ENCODE measurements around the gene GLT6D1.

Gene GLT6D1

GRCh38 chr9:135660407-135660806 is 21.1 kb upstream of the GLT6D1 start:
- Histone ChIP-seq H3K4me3 (replicated peaks; ENCODE audit: insufficient read depth, low read length) (no peak overlapping the region), H3K27me3 (ENCODE audit: insufficient read depth, poor library complexity, severe bottlenecking) (no peaks in the 10 kb centered on the region), H3K27ac (replicated peaks) (no peak overlapping the region)
- no peak for TF ChIP-seq POLR2AphosphoS5 (IDR thresholded peaks at IDR 0.05; ENCODE audit: low read depth)
- TF ChIP-seq SPI1 (IDR thresholded peaks at IDR 0.05; ENCODE audit: borderline replicate concordance, low read depth), result no peak
- TF ChIP-seq CTCF (IDR thresholded peaks at IDR 0.05; ENCODE audit: insufficient read depth, low read length), result no peak
- TF ChIP-seq GABPA (IDR thresholded peaks at IDR 0.05; ENCODE audit: low read depth), result no peak
- no peak for TF ChIP-seq REST (IDR thresholded peaks at IDR 0.05; ENCODE audit: insufficient replicate concordance, low read depth)
- DNase-seq (ENCODE audit: low read depth in 1 of 2, low spot score in 1 of 2), result no peak

GRCh38 chr9:135659252-135659651 is 19.9 kb upstream of the GLT6D1 start:
- DNase-seq (ENCODE audit: low read depth in 1 of 2, low spot score in 1 of 2), result no peak
- no peak for TF ChIP-seq POLR2AphosphoS5 (IDR thresholded peaks at IDR 0.05; ENCODE audit: low read depth)
- no peak for TF ChIP-seq GABPA (IDR thresholded peaks at IDR 0.05; ENCODE audit: low read depth)
- TF ChIP-seq SPI1 (IDR thresholded peaks at IDR 0.05; ENCODE audit: borderline replicate concordance, low read depth), result no peak
- TF ChIP-seq REST (IDR thresholded peaks at IDR 0.05; ENCODE audit: insufficient replicate concordance, low read depth), result no peak
- no peak for TF ChIP-seq CTCF (IDR thresholded peaks at IDR 0.05; ENCODE audit: insufficient read depth, low read length)
- H3K4me3 ChIP-seq (replicated peaks; ENCODE audit: insufficient read depth, low read length), result no peak overlapping the region
- no peaks in the 10 kb centered on the region for H3K27me3 ChIP-seq (ENCODE audit: insufficient read depth, poor library complexity, severe bottlenecking)
- no peak overlapping the region for H3K27ac ChIP-seq (replicated peaks)

GRCh38 chr9:135657416-135657815 is 18.1 kb upstream of the GLT6D1 start:
- no peak for TF ChIP-seq POLR2AphosphoS5 (IDR thresholded peaks at IDR 0.05; ENCODE audit: low read depth)
- DNase-seq (ENCODE audit: low read depth in 1 of 2, low spot score in 1 of 2), result no peak
- no peak overlapping the region for H3K27ac ChIP-seq (replicated peaks)
- H3K27me3 ChIP-seq (ENCODE audit: insufficient read depth, poor library complexity, severe bottlenecking), result no peaks in the 10 kb centered on the region
- H3K4me3 ChIP-seq (replicated peaks; ENCODE audit: insufficient read depth, low read length), result no peak overlapping the region

- Histone ChIP-seq H3K27ac (replicated peaks) (no peak overlapping the region), H3K27me3 (ENCODE audit: insufficient read depth, poor library complexity, severe bottlenecking) (no peaks in the 10 kb centered on the region), H3K4me3 (replicated peaks; ENCODE audit: insufficient read depth, low read length) (no peak overlapping the region)
- no peak for DNase-seq (ENCODE audit: low read depth in 1 of 2, low spot score in 1 of 2)
- TF ChIP-seq GABPA (IDR thresholded peaks at IDR 0.05; ENCODE audit: low read depth) (no peak), POLR2AphosphoS5 (IDR thresholded peaks at IDR 0.05; ENCODE audit: low read depth) (no peak), REST (IDR thresholded peaks at IDR 0.05; ENCODE audit: insufficient replicate concordance, low read depth) (no peak), SPI1 (IDR thresholded peaks at IDR 0.05; ENCODE audit: borderline replicate concordance, low read depth) (no peak), CTCF (IDR thresholded peaks at IDR 0.05; ENCODE audit: insufficient read depth, low read length) (no peak)
Measured at GRCh38 chr9:135655317-135655716, 16.0 kb upstream of the GLT6D1 start.
